Loucy (cell line): ENCODE measurements around the gene RPH3AL.
"Not testable (repeated sequence)": the region's sequence is repeated elsewhere in the genome, so short reads cannot be mapped to it uniquely, and the experiment has no call there.

Experiments used
- H2AFZ ChIP-seq: fragments of 200-600 bp; sonication (generic); 2 replicates; pipeline ENCODE4 v1.6.0; 2016; ENCODE audit warnings: antibody characterized with exemption, mild to moderate bottlenecking, low read length, moderate library complexity
- H3F3A ChIP-seq: fragments of 200-600 bp; 2 replicates; pipeline ENCODE4 v1.6.0; 2016; ENCODE audit warnings: antibody characterized with exemption, low read depth, mild to moderate bottlenecking
- H3K27me3 ChIP-seq: fragments of 200-600 bp; sonication (generic); 2 replicates; pipeline ENCODE4 v1.6.1; 2014; ENCODE audit warnings: low read length, mild to moderate bottlenecking; ENCODE audit not compliant: insufficient read depth, poor library complexity, severe bottlenecking
- H3K36me3 ChIP-seq: fragments of 200-600 bp; sonication (generic); 2 replicates; pipeline ENCODE4 v1.6.1; 2016; ENCODE audit warnings: low read length; ENCODE audit not compliant: insufficient read depth
- H3K4me1 ChIP-seq: fragments of 200-600 bp; sonication (generic); 2 replicates; pipeline ENCODE4 v1.5.1; 2014; ENCODE audit warnings: low read length, mild to moderate bottlenecking; ENCODE audit not compliant: insufficient read depth, poor library complexity, severe bottlenecking
- H3K4me2 ChIP-seq: fragments of 200-600 bp; sonication (generic); 2 replicates; pipeline ENCODE4 v1.6.0; 2014; ENCODE audit warnings: antibody characterized with exemption, low read length, low read depth, mild to moderate bottlenecking; ENCODE audit not compliant: poor library complexity, severe bottlenecking
- H3K4me3 ChIP-seq: fragments of 200-600 bp; sonication (generic); 2 replicates; pipeline ENCODE4 v1.5.1; 2014; ENCODE audit warnings: low read length, mild to moderate bottlenecking, mixed read lengths; ENCODE audit not compliant: poor library complexity, severe bottlenecking
- H3K79me2 ChIP-seq: fragments of 200-600 bp; sonication (generic); 2 replicates; pipeline ENCODE4 v1.6.1; 2014; ENCODE audit warnings: low read length; ENCODE audit not compliant: insufficient read depth
- H3K9ac ChIP-seq: fragments of 200-600 bp; sonication (generic); 2 replicates; pipeline ENCODE4 v1.6.0; 2014; ENCODE audit warnings: mild to moderate bottlenecking, low read depth, low read length, moderate library complexity; ENCODE audit not compliant: poor library complexity, severe bottlenecking
- H3K9me2 ChIP-seq: fragments of 200-600 bp; sonication (generic); replicated peaks from 2 replicates; pipeline ENCODE4 v1.6.1; 2016; ENCODE audit warnings: low read depth, low read length, mixed read lengths
- H3K9me3 ChIP-seq: fragments of 200-600 bp; sonication (generic); 2 replicates; pipeline ENCODE4 v1.6.1; 2014; ENCODE audit warnings: mild to moderate bottlenecking, antibody characterized with exemption, low read length, low read depth; ENCODE audit not compliant: insufficient read depth
- H4K20me1 ChIP-seq: fragments of 200-600 bp; sonication (generic); 2 replicates; pipeline ENCODE4 v1.6.0; 2014; ENCODE audit warnings: antibody characterized with exemption, low read length, mild to moderate bottlenecking; ENCODE audit not compliant: insufficient read depth, poor library complexity, severe bottlenecking
- CTCF ChIP-seq: fragments of 200-600 bp; sonication (generic); conservative IDR thresholded peaks from 2 replicates; pipeline ENCODE4 v1.5.1; 2014; ENCODE audit warnings: mild to moderate bottlenecking, antibody characterized with exemption, low read length
- EZH2phosphoT487 ChIP-seq: fragments of 200-600 bp; IDR thresholded peaks from 2 replicates; pipeline ENCODE4 v1.6.1; 2018; ENCODE audit warnings: antibody characterized with exemption, mild to moderate bottlenecking, moderate library complexity, borderline replicate concordance

The RPH3AL gene

GRCh38 chr17:171871-172270 is 180.7 kb downstream of the RPH3AL start:
- no peaks in the 10 kb centered on the region for H3K27me3 ChIP-seq
- no peak overlapping the region for H3K9ac ChIP-seq
- no peak overlapping the region for H3K4me3 ChIP-seq
- no peaks in the 10 kb centered on the region for H3K4me1 ChIP-seq
- H3K4me2 ChIP-seq: no peak overlapping the region
- H4K20me1 ChIP-seq: no peaks in the 10 kb centered on the region
- TF ChIP-seq EZH2phosphoT487 (no peak), CTCF (no peak)
- no peaks in the 10 kb centered on the region for H3K9me2 ChIP-seq
- no peaks in the 10 kb centered on the region for H3K79me2 ChIP-seq
- H3F3A ChIP-seq: no peaks in the 10 kb centered on the region
- H3K36me3 ChIP-seq: no peaks in the 10 kb centered on the region
- no peak overlapping the region for H2AFZ ChIP-seq
- no peaks in the 10 kb centered on the region for H3K9me3 ChIP-seq

- Histone ChIP-seq H3K4me1 (no peaks in the 10 kb centered on the region), H3K9ac (no peak overlapping the region), H4K20me1 (no peaks in the 10 kb centered on the region), H3K4me2 (no peak overlapping the region), H3K4me3 (no peak overlapping the region), H3K79me2 (no peaks in the 10 kb centered on the region), H3K9me3 (no peaks in the 10 kb centered on the region), H3K27me3 (no peaks in the 10 kb centered on the region), H3F3A (no peaks in the 10 kb centered on the region), H2AFZ (no peak overlapping the region), H3K36me3 (no peaks in the 10 kb centered on the region), H3K9me2 (no peaks in the 10 kb centered on the region)
- TF ChIP-seq CTCF (no peak), EZH2phosphoT487 (no peak)
Measured at GRCh38 chr17:170130-170670, 182.4 kb downstream of the RPH3AL start.

- H3K4me2 ChIP-seq, H3K9ac ChIP-seq, H2AFZ ChIP-seq, H3K4me1 ChIP-seq, H3K4me3 ChIP-seq, H3K27me3 ChIP-seq, H3K36me3 ChIP-seq, H4K20me1 ChIP-seq, H3K9me3 ChIP-seq, H3K79me2 ChIP-seq, H3K9me2 ChIP-seq, H3F3A ChIP-seq: not testable (repeated sequence)
Measured at GRCh38 chr17:168614-169013, 184.0 kb downstream of the RPH3AL start.

GRCh38 chr17:165939-166338 is 186.7 kb downstream of the RPH3AL start:
- Histone ChIP-seq H3K79me2 (no peaks in the 10 kb centered on the region), H3K4me2 (no peak overlapping the region), H3F3A (no peaks in the 10 kb centered on the region), H2AFZ (no peak overlapping the region), H3K36me3 (no peaks in the 10 kb centered on the region), H3K9me2 (no peaks in the 10 kb centered on the region), H3K9ac (no peak overlapping the region), H3K4me1 (no peaks in the 10 kb centered on the region), H4K20me1 (no peaks in the 10 kb centered on the region), H3K9me3 (peaks cover 3% of the 10 kb centered on the region; the same call in 1 of the 2 replicates), H3K27me3 (no peaks in the 10 kb centered on the region), H3K4me3 (no peak overlapping the region)
- TF ChIP-seq CTCF (no peak), EZH2phosphoT487 (no peak)
